ENCODE results near the gene GTF2E1.
"Not testable (repeated sequence)": the region's sequence is repeated elsewhere in the genome, so short reads cannot be mapped to it uniquely, and the experiment has no call there.

Gene GTF2E1

DNA sequence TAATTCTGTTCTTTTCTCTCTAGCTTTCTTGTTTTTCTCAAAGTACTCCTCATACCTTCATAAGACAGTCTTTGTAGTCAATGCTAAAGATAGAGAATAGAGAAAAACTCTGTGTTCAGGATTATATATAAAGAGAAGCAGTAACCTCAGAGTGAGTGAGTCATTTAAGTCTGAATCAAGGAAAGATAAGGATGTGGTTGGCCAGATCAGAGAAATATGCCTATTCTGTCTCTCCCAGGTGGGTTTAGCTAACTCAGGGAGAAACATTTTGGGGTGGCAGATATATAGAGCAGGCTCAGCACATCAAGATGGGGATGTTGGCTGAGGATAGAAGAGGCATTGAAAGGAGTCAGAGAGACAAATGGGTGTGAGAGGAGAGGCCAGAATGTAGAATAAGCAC is 31.4 kb downstream of the GTF2E1 start:
- H3K4me3 ChIP-seq (ENCODE audit: control insufficient read depth, low read depth, low read length) = no peak overlapping the region
- DNase-seq (ENCODE audit: low read depth) = no peak
- TF ChIP-seq, protein P1, sequence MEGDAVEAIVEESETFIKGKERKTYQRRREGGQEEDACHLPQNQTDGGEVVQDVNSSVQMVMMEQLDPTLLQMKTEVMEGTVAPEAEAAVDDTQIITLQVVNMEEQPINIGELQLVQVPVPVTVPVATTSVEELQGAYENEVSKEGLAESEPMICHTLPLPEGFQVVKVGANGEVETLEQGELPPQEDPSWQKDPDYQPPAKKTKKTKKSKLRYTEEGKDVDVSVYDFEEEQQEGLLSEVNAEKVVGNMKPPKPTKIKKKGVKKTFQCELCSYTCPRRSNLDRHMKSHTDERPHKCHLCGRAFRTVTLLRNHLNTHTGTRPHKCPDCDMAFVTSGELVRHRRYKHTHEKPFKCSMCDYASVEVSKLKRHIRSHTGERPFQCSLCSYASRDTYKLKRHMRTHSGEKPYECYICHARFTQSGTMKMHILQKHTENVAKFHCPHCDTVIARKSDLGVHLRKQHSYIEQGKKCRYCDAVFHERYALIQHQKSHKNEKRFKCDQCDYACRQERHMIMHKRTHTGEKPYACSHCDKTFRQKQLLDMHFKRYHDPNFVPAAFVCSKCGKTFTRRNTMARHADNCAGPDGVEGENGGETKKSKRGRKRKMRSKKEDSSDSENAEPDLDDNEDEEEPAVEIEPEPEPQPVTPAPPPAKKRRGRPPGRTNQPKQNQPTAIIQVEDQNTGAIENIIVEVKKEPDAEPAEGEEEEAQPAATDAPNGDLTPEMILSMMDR (IDR thresholded peaks at IDR 0.05; ENCODE audit: control insufficient read depth, insufficient read depth, low read depth, low read length, missing control alignments) = no peak

DNA sequence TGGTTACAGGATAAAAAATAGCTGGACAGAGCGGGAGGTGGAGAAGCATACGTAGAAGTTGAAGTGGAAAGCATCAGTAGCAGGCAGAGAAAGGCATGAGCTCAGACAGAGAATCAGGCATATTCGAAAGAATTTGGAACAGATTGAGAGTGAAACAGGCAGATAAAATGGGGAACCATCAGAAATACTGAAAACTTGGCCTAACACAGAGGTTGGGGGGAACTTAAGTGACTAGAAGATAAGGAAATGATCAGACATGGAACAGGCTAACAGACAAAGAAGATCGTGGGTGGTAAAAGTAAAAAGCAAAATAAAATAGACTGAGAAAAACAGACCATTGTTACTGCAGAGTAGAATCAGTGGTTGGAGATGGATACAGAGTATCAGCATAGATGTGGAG is 32.9 kb downstream of the GTF2E1 start:
- no peak for DNase-seq (ENCODE audit: low read depth)
- TF ChIP-seq, protein P1 (IDR thresholded peaks at IDR 0.05; ENCODE audit: control insufficient read depth, insufficient read depth, low read depth, low read length, missing control alignments) = no peak
- H3K4me3 ChIP-seq (ENCODE audit: control insufficient read depth, low read depth, low read length) = no peak overlapping the region

DNA sequence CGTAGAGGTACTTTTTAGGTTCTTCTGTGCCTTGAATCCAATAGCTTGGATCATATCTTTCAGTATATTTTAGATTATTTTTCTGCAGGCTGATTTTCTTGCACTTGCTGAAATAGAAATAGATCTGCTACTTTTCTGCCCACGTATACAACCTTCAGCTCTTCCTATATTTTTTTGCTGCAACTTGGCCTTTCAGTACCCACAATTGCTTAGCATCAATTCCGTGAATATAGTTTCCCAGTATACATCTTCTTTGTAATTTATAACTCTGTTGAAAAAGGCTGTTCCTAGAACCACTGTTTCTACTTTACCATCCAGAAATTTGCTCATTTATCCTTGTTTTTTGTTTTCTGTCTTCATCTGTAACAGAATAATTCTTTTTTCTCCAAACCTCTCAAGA is 36.2 kb downstream of the GTF2E1 start:
- TF ChIP-seq, protein P1 (IDR thresholded peaks at IDR 0.05; ENCODE audit: control insufficient read depth, insufficient read depth, low read depth, low read length, missing control alignments) = no peak
- no peak for DNase-seq (ENCODE audit: low read depth)
- no peak overlapping the region for H3K4me3 ChIP-seq (ENCODE audit: control insufficient read depth, low read depth, low read length)

DNA sequence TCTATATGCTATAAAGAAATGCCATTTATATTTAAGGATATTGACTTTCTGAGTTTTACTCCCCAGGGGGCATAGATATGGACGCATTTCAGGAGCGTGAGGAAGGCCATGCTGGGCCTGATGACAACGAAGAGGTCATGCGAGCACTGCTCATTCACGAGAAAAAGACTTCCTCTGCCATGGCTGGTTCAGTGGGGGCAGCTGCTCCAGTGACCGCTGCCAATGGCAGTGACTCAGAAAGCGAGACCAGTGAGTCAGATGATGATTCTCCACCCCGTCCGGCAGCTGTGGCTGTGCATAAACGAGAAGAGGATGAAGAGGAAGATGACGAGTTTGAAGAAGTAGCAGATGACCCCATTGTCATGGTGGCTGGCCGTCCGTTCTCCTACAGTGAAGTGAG is 38.4 kb downstream of the GTF2E1 start:
- H3K4me3 ChIP-seq (ENCODE audit: control insufficient read depth, low read depth, low read length) = no peak overlapping the region
- no peak for DNase-seq (ENCODE audit: low read depth)
- TF ChIP-seq, protein P1 (IDR thresholded peaks at IDR 0.05; ENCODE audit: control insufficient read depth, insufficient read depth, low read depth, low read length, missing control alignments) = no peak

DNA sequence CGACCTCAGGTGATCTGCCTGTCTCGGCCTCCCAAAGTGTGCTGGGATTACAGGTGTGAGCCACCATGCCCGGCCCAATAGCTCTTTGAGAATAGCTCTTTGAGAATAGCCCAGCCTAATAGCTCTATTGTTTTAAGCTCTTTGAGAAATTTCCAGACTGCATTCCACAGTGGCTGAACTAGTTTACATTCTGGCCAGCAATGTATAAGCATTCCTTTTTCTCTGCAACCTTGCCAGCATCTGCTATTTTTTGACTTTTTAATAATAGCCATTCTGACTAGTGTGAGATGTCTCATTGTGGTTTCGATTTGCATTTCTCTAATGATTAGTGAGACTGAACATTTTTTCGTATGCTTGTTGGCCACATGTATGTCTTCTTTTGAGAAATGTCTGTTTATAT is 43.3 kb downstream of the GTF2E1 start:
- not testable (repeated sequence) for H3K4me3 ChIP-seq (ENCODE audit: control insufficient read depth, low read depth, low read length); DNase-seq (ENCODE audit: low read depth)

DNA sequence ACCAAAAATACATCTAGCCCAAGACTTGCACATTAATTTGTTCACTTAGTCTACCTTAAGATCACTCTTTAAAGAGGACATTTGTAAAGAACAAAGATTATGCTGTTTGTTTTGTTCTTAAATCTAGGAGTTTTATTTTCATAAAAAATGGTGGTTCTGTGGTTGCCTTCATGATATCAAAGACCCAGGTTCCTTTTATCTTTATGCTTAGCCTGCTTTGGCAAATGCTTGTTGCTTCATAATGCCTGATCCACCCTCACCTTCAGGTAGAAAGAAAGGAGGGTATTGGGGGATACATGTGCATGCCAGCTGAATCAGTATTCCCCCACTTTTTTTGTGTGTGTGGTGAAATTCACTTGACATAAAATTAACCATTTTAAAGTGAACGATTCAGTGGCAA is 48.5 kb downstream of the GTF2E1 start:
- DNase-seq (ENCODE audit: low read depth) = no peak
- TF ChIP-seq, protein P1 (IDR thresholded peaks at IDR 0.05; ENCODE audit: control insufficient read depth, insufficient read depth, low read depth, low read length, missing control alignments) = no peak
- no peak overlapping the region for H3K4me3 ChIP-seq (ENCODE audit: control insufficient read depth, low read depth, low read length)

DNA sequence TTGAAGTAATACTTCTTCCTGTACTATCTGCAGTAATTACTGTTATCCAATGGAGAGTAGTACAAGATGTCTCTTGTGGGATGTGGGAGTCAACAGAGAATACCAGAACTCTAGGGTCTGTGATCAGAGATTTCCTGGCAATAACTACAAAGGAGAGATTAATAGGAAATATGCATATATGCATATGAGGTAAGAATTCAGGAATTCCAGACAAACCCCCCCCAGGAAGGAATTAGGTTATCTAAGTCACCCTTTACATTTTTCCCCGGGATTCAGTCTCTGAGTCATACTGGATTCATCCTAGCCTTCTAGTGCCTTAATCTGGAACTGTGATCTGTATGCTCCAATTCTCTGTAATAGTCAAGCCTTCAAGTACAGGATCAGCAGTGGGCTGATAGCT is 49.4 kb downstream of the GTF2E1 start:
- no peak for DNase-seq (ENCODE audit: low read depth)
- TF ChIP-seq, protein P1 (IDR thresholded peaks at IDR 0.05; ENCODE audit: control insufficient read depth, insufficient read depth, low read depth, low read length, missing control alignments) = no peak
- H3K4me3 ChIP-seq (ENCODE audit: control insufficient read depth, low read depth, low read length) = no peak overlapping the region

Data from AG09309 (cell line).